CD4-positive, alpha-beta T cell (primary cell): ENCODE measurements around the gene FANCD2. TPM values are rescaled to one million over a fixed set of nuclear protein-coding genes. Genes with fewer than 3 reads are reported as not detected.
"Not testable (repeated sequence)": the region's sequence is repeated elsewhere in the genome, so short reads cannot be mapped to it uniquely, and the experiment has no call there.

Experiments
- ATAC-seq: fragments of 200-7000 bp; cut with Tn5 transposase; one replicate; pipeline ENCODE4 v1.10.0; 2022; ENCODE audit warnings: mild to moderate bottlenecking; ENCODE audit not compliant: poor library complexity
- CTCF ChIA-PET: fragments of 350-600 bp; sonication (Branson Sonifier 250); formaldehyde crosslinking; loops from one replicate; lab custom pipeline; 2021; ENCODE audit warnings: antibody characterized with exemption, inconsistent platforms; lab: Charles Lee
- POLR2A ChIA-PET: fragments of 350-600 bp; sonication (Branson Sonifier 250); formaldehyde crosslinking; loops from one replicate; lab custom pipeline; 2021; ENCODE audit warnings: antibody characterized with exemption, inconsistent platforms; lab: Charles Lee
- DNase-seq, 14 experiments: peaks; one replicate each; pipeline ENCODE4 v3.0.0-alpha.2; 2013 to 2020; ENCODE audit warnings: mixed read lengths in 2 of 14
- H3K27ac ChIP-seq, 2 donors: one replicate each; pipeline versions ENCODE4 v1.5.1 to v1.7.0; 2013; ENCODE audit warnings: low read length in 2 of 2, low read depth in 1 of 2, mild to moderate bottlenecking in 1 of 2
- H3K27me3 ChIP-seq, 2 experiments: 1 replicate in 1 of 2; 2 replicates in 1 of 2; pipeline versions ENCODE4 v1.6.1 to v1.7.0; 2013; ENCODE audit warnings: low read length in 2 of 2, control low read depth in 1 of 2, mild to moderate bottlenecking in 1 of 2, moderate library complexity in 1 of 2; ENCODE audit not compliant: insufficient read depth in 2 of 2, control insufficient read depth in 1 of 2
- H3K36me3 ChIP-seq: one replicate; pipeline ENCODE4 v1.6.1; 2013; ENCODE audit warnings: low read length, control low read depth; ENCODE audit not compliant: insufficient read depth
- H3K4me1 ChIP-seq: one replicate; pipeline ENCODE4 v1.6.1; 2013; ENCODE audit warnings: low read length, control low read depth; ENCODE audit not compliant: insufficient read depth
- H3K4me3 ChIP-seq: one replicate; pipeline ENCODE4 v1.5.1; 2013; ENCODE audit warnings: mild to moderate bottlenecking, low read length, moderate library complexity
- H3K9me3 ChIP-seq, 2 experiments: 1 replicate in 1 of 2; 2 replicates in 1 of 2; pipeline versions ENCODE4 v1.6.1 to v1.7.0; 2013; ENCODE audit warnings: low read length in 2 of 2, mild to moderate bottlenecking in 2 of 2, control low read depth in 1 of 2, moderate library complexity in 1 of 2; ENCODE audit not compliant: control insufficient read depth in 1 of 2, insufficient read depth in 1 of 2
- H3K27ac Mint-ChIP-seq: one replicate; pipeline ENCODE4 v1.8.0; 2020; ENCODE audit warnings: mixed read lengths
- H3K27me3 Mint-ChIP-seq: one replicate; pipeline ENCODE4 v1.8.0; 2021; ENCODE audit warnings: mixed read lengths
- H3K36me3 Mint-ChIP-seq: one replicate; pipeline ENCODE4 v1.8.0; 2021; ENCODE audit warnings: low read depth, mixed read lengths
- H3K4me1 Mint-ChIP-seq: one replicate; pipeline ENCODE4 v1.8.0; 2021; ENCODE audit warnings: low read depth, mixed read lengths
- H3K4me3 Mint-ChIP-seq: one replicate; pipeline ENCODE4 v1.8.0; 2020; ENCODE audit warnings: mild to moderate bottlenecking, mixed read lengths
- H3K9me3 Mint-ChIP-seq: one replicate; pipeline ENCODE4 v1.8.0; 2020; ENCODE audit warnings: mixed read lengths
- intact Hi-C, 2 experiments: fragments of 100-400 bp; cut with DNase I in 1 of 2; cut with micrococcal nuclease in 1 of 2; formaldehyde crosslinking; loops; one replicate each; pipeline versions ENCODE4 v1.15.1 to v1.9.0; 2023 to 2025; cut with DNase I, micrococcal nuclease
- total RNA-seq, 174 experiments: library from RNA in 2 of 174; stranded (reverse) in 2 of 174; gene quantifications; one replicate each; pipeline ENCODE4 v1.2.3 and lab custom pipeline; 2021 to 2026
- TF ChIP-seq, protein P1 (sequence below): fragments of 200-600 bp; IDR thresholded peaks from one replicate; pipeline ENCODE4 v1.8.0; 2022; ENCODE audit warnings: antibody characterized with exemption, mild to moderate bottlenecking

Gene FANCD2
- total RNA-seq, 2 experiments from 2014 or later, result 13.8 to 16.8 TPM

DNA sequence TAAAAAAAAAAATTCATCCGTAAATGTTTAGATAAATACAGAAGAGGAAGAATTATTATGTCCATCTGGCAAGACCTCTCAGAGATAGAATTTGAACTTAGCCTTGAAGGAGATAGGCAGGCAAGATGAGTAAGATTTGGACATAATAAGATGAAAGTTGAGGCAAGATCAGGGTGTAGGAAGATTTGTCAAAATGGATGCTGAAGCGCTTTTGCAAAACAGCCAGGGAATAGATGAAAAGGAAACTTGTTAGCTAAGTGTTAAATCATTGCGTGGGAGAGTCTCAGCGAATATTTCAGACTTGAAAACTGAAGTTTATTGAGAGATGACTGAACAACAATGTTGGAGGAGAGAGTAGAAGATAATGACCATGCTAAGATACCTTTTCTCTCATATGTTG, 96.5 kb downstream of the FANCD2 start:
- ChIA-PET POLR2A (no interaction called here), CTCF (no interaction called here)
- Histone ChIP-seq H3K27ac (peak overlapping the region in 1 of 2 donors; percentile 10), H3K4me3 (no peak overlapping the region), H3K9me3 (no peaks in the 10 kb centered on the region), H3K27me3 (no peaks in the 10 kb centered on the region), H3K4me1 (peaks cover 19% of the 10 kb centered on the region), H3K36me3 (peaks cover 33% of the 10 kb centered on the region)
- Mint-ChIP-seq H3K27ac (peak overlapping the region; percentile 6), H3K27me3 (no peaks in the 10 kb centered on the region), H3K36me3 (peaks cover 74% of the 10 kb centered on the region), H3K4me3 (peak overlapping the region; percentile 0), H3K9me3 (no peaks in the 10 kb centered on the region), H3K4me1 (peaks cover 50% of the 10 kb centered on the region)
- TF ChIP-seq, protein P1, sequence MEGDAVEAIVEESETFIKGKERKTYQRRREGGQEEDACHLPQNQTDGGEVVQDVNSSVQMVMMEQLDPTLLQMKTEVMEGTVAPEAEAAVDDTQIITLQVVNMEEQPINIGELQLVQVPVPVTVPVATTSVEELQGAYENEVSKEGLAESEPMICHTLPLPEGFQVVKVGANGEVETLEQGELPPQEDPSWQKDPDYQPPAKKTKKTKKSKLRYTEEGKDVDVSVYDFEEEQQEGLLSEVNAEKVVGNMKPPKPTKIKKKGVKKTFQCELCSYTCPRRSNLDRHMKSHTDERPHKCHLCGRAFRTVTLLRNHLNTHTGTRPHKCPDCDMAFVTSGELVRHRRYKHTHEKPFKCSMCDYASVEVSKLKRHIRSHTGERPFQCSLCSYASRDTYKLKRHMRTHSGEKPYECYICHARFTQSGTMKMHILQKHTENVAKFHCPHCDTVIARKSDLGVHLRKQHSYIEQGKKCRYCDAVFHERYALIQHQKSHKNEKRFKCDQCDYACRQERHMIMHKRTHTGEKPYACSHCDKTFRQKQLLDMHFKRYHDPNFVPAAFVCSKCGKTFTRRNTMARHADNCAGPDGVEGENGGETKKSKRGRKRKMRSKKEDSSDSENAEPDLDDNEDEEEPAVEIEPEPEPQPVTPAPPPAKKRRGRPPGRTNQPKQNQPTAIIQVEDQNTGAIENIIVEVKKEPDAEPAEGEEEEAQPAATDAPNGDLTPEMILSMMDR, result no peak
- DNase-seq (no peak), ATAC-seq (no peak)
- intact Hi-C loops, result no loop called here

DNA sequence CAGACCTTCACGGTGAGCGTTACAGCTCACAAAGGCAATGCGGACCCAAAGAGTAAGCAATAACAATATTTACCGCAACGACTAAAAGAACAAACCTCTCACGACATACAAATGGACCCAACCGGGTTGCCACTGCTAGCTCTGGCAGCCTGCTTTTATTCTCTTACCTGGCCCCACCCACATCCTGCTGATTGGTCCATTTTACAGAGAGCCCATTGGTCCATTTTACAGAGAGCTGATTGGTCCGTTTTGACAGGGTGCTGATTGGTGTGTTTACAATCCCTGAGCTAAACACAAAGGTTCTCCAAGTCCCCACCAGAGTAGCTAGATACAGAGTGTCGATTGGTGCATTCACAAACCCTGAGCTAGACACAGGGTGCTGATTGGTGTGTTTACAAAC, 109.6 kb downstream of the FANCD2 start:
- H3K4me3 ChIP-seq, intact Hi-C loops, H3K36me3 ChIP-seq, H3K4me1 ChIP-seq, H3K27ac Mint-ChIP-seq, H3K36me3 Mint-ChIP-seq, ATAC-seq, H3K4me3 Mint-ChIP-seq, H3K27ac ChIP-seq, CTCF ChIA-PET, H3K27me3 Mint-ChIP-seq, POLR2A ChIA-PET, H3K4me1 Mint-ChIP-seq, H3K9me3 Mint-ChIP-seq, DNase-seq, H3K9me3 ChIP-seq, H3K27me3 ChIP-seq: not testable (repeated sequence)

DNA sequence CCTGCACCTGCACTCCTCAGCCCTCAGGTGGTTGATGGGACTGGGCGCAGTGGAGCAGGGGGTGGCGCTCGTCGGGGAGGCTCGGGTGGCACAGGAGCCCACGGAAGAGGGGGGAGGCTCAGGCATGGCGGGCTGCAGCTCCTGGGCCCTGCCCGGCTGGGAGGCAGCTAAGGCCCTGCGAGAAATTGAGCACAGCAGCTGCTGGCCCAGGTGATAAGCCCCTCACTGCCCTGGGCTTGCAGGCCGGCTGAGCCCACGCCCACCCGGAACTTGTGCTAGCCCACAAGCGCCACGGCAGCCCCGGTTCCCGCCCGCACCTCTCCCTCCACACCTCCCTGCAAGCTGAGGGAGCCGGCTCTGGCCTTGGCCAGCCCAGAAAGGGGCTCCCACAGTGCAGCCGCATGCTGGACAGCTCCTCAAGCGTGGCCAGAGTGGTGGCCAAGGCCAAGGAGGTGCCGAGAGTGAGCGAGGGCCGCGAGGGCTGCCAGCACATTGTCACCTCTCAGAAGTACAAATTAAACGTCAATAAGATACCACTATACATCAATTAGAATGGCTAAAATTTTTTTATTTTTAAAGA, 110.3 kb downstream of the FANCD2 start:
- H3K4me1 Mint-ChIP-seq, result peaks cover under 1% of the 10 kb centered on the region
- ChIA-PET CTCF (no interaction called here), POLR2A (no interaction called here)

More for the DNA sequence above, 110.3 kb downstream of the FANCD2 start:
- Histone ChIP-seq H3K27me3 (no peaks in the 10 kb centered on the region), H3K36me3 (no peaks in the 10 kb centered on the region), H3K4me1 (peaks cover 5% of the 10 kb centered on the region), H3K9me3 (no peaks in the 10 kb centered on the region), H3K27ac (no peak overlapping the region), H3K4me3 (no peak overlapping the region)
- DNase-seq, result no peak
- Mint-ChIP-seq H3K4me3 (no peak overlapping the region), H3K36me3 (peaks cover under 1% of the 10 kb centered on the region), H3K27me3 (no peaks in the 10 kb centered on the region), H3K27ac (no peak overlapping the region), H3K9me3 (no peaks in the 10 kb centered on the region)
- TF ChIP-seq, protein P1, result no peak
- ATAC-seq, result no peak
- intact Hi-C loops, result no loop called here
